Nephron (organoid): ENCODE results near the gene ANO10.

Experiments used
- H3K27ac Mint-ChIP-seq, 3 experiments: 2 replicates each; pipeline ENCODE4 v1.8.0; 2020; ENCODE audit warnings: mixed read lengths in 3 of 3, mild to moderate bottlenecking in 2 of 3, moderate library complexity in 1 of 3
- H3K27me3 Mint-ChIP-seq: 2 replicates; pipeline ENCODE4 v1.8.0; 2021; ENCODE audit warnings: low read depth, mild to moderate bottlenecking, moderate library complexity, mixed read lengths
- H3K36me3 Mint-ChIP-seq: 2 replicates; pipeline ENCODE4 v1.8.0; 2020; ENCODE audit warnings: low read depth, mixed read lengths
- H3K4me1 Mint-ChIP-seq: 2 replicates; pipeline ENCODE4 v1.8.0; 2020; ENCODE audit warnings: mixed read lengths
- H3K4me3 Mint-ChIP-seq, 3 experiments: 2 replicates each; pipeline ENCODE4 v1.8.0; 2020; ENCODE audit warnings: mild to moderate bottlenecking in 3 of 3, mixed read lengths in 3 of 3, moderate library complexity in 2 of 3
- H3K9me3 Mint-ChIP-seq: 2 replicates; pipeline ENCODE4 v1.8.0; 2020; ENCODE audit warnings: mixed read lengths
- TF ChIP-seq, protein P1 (sequence below), 3 experiments: fragments of 200-600 bp; sonication (generic); IDR thresholded peaks; one replicate each; pipeline ENCODE4 v1.5.0; 2021; ENCODE audit warnings: antibody characterized with exemption in 3 of 3; ENCODE audit not compliant: unreplicated experiment in 3 of 3

Gene ANO10

DNA sequence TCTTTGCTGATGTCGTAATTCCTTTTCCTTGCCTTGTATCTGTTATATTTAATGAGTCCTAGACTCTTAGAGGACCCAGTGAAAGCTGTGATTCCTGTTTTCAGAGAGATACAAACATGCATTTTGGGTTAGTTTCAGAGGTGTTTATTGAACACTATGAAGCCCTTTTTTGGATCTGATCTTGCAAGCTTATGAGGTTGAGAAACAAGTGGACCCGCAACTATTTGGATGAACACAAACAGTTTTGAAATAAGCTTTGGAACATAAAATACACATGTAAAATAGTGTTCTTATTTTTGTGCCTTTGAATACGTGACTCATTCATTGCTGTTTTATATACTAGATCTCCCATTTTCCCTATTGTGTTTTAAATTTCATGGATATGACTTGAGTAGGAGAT lies 302.0 kb downstream of the ANO10 start:
- no peak overlapping the region for H3K27ac Mint-ChIP-seq
- TF ChIP-seq, protein P1, sequence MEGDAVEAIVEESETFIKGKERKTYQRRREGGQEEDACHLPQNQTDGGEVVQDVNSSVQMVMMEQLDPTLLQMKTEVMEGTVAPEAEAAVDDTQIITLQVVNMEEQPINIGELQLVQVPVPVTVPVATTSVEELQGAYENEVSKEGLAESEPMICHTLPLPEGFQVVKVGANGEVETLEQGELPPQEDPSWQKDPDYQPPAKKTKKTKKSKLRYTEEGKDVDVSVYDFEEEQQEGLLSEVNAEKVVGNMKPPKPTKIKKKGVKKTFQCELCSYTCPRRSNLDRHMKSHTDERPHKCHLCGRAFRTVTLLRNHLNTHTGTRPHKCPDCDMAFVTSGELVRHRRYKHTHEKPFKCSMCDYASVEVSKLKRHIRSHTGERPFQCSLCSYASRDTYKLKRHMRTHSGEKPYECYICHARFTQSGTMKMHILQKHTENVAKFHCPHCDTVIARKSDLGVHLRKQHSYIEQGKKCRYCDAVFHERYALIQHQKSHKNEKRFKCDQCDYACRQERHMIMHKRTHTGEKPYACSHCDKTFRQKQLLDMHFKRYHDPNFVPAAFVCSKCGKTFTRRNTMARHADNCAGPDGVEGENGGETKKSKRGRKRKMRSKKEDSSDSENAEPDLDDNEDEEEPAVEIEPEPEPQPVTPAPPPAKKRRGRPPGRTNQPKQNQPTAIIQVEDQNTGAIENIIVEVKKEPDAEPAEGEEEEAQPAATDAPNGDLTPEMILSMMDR (IDR thresholded peaks at IDR 0.05; ENCODE audit: unreplicated experiment in 3 of 3) = no peak
- no peaks in the 10 kb centered on the region for H3K27me3 Mint-ChIP-seq
- peaks cover 26% of the 10 kb centered on the region for H3K36me3 Mint-ChIP-seq
- peaks cover 2% of the 10 kb centered on the region for H3K9me3 Mint-ChIP-seq
- no peak overlapping the region for H3K4me3 Mint-ChIP-seq
- H3K4me1 Mint-ChIP-seq = peaks cover 13% of the 10 kb centered on the region

DNA sequence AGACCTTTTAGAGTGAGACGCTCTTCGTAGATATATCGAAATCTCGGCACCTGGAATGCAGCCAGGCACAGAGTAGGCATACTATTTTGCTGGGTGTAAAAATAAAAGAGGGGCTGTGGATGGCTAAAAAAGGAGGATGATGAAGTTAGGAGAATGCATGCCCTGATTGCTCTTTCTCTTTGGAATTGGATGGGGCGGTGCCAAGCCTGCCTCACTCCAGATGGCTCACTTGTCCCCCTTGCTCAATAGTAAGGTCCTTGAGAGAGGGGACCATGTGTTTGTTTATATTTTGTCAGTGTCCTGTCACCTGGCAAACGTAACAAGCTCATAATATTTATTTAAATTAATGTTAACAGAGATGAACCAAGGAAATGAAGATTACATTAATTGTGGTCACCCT lies 302.4 kb downstream of the ANO10 start:
- no peaks in the 10 kb centered on the region for H3K27me3 Mint-ChIP-seq
- peaks cover 2% of the 10 kb centered on the region for H3K9me3 Mint-ChIP-seq
- peaks cover 13% of the 10 kb centered on the region for H3K4me1 Mint-ChIP-seq
- TF ChIP-seq, protein P1 (IDR thresholded peaks at IDR 0.05; ENCODE audit: unreplicated experiment in 3 of 3) = no peak
- peaks cover 26% of the 10 kb centered on the region for H3K36me3 Mint-ChIP-seq
- no peak overlapping the region for H3K4me3 Mint-ChIP-seq
- H3K27ac Mint-ChIP-seq = peak overlapping the region in 1 of 3 experiments; percentile 55

DNA sequence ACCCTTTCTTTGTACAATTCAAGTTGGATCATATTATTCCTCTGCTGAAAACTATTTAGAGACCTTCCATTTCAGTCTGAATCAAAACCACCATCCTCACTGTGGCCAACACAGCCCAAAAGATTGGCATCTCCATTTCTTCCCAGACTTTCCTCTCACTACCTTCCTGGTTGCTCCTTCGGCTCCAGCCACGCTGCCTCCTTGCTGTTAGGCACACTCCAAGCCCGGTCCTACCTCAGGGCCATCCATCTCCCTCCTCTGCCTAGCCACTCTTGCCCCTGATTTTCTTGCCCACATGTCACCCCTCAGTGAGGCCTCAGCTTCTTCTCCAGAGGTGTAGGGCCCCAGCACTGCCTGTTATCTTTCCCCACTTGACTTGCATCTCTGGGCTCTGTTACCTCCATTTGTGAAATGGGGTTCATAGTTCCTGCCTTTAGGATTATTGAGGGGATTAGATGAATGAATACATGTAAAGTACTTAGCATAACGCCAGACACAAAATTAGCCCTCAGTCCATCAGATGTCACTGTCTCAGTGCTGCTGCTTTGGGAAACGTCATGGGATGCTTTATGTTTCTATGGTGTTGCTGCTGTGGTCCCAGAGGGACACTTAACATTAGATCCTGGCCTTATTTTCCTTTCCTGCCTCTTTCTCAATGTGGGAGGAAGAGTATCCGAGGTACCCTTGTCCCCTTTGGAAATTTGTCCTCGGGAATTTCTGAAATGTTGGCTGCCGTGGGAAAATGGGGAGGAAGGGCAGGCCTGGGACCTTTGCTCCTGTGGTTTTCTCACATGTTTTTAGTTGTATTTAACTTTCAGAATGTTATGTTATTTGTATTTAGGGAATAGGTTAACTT lies 304.1 kb downstream of the ANO10 start:
- TF ChIP-seq, protein P1 (IDR thresholded peaks at IDR 0.05; ENCODE audit: unreplicated experiment in 3 of 3) = no peak
- H3K9me3 Mint-ChIP-seq = peaks cover 2% of the 10 kb centered on the region
- no peaks in the 10 kb centered on the region for H3K27me3 Mint-ChIP-seq
- peaks cover 13% of the 10 kb centered on the region for H3K4me1 Mint-ChIP-seq
- H3K27ac Mint-ChIP-seq = peak overlapping the region; percentile 21 to 72 (median 70)
- no peak overlapping the region for H3K4me3 Mint-ChIP-seq
- peaks cover 28% of the 10 kb centered on the region for H3K36me3 Mint-ChIP-seq

DNA sequence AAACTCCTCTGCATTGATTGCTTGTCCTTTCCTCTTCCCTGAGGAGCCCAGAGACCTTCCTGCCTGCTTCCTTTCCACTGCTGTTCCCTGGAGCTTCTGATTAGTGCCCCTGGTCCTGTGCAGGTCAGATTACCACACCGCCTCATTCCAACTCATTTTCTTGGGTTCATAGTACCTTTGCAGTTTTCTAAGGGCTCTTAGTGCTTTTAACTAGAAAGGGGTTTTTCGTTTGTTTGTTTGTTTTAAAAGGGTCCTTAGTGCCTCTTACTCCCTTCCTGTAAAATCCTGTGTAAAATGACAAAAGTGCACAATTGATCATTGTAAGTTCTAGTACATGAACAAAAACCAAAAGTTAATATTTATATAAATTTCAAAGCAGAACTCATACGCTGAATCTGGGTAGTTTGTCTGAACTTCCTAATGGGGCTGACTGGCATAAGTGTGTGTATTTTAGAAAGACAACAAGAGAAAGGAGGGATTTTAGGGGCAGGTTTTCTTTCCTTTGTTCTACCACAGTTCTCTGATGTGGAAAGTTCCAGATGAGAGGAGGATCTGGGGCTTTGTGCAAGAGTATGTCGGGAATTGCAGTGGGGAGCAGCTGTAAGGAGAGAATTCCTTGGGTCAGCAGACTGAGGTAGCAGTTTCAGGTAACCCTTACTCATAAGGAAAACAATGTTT lies 304.9 kb downstream of the ANO10 start:
- Mint-ChIP-seq H3K27me3 (no peaks in the 10 kb centered on the region), H3K36me3 (peaks cover 24% of the 10 kb centered on the region), H3K4me1 (peaks cover 13% of the 10 kb centered on the region), H3K4me3 (no peak overlapping the region), H3K27ac (peak overlapping the region; percentile 21 to 72 (median 70)), H3K9me3 (peaks cover 2% of the 10 kb centered on the region)
- TF ChIP-seq, protein P1 (IDR thresholded peaks at IDR 0.05; ENCODE audit: unreplicated experiment in 3 of 3) = no peak
